GM18519 (cell line): ENCODE data around the gene XBP1.
"Not testable (repeated sequence)": the region's sequence is repeated elsewhere in the genome, so short reads cannot be mapped to it uniquely, and the experiment has no call there.

Experiments used
- ATAC-seq: cut with Tn5 transposase; IDR thresholded peaks from one replicate; pipeline ENCODE4 v1.9.1; 2021; ENCODE audit warnings: mild to moderate bottlenecking, moderate library complexity; ENCODE audit not compliant: unreplicated experiment, low FRiP score

The XBP1 gene

DNA sequence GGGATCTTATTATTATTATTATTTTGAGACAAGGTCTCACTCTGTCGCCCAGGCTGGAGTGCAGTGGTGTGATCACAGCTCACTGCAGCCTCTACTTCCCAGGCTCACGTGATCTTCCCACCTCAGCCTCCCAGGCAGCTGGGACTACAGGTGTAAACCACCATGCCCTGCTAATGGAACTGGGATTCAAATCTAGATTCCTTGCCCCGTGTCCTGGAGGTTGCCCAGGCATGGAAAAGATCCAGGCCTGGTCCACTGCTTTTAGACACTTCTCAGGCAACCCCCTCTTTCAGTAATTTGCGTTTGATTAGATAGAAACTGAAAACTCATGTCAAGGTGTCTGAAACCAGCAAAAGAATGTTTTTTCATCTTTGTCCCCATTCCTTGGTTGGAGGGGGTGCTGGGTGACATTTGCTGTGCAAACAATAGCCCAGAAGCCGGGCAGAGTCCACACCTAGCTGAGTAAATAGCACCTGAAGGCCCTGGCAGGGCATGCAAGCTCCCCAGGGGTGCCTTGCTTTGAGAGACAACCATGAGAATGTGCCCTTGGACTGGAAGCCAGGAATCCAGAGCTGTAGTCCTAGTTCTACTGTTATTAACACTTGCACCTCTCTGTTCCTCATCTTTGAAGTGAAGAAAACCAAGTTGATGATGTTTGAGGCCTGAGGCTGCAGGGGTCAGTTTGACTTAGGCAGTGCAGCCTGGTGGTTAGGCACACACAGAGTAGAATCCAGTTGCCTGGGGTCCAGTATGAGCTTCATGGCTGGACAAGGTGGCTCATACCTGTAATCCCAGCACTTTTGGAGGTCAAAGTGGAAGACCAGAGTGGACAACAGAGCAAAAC, 19.1 kb upstream of the XBP1 start:
- no peak for ATAC-seq

DNA sequence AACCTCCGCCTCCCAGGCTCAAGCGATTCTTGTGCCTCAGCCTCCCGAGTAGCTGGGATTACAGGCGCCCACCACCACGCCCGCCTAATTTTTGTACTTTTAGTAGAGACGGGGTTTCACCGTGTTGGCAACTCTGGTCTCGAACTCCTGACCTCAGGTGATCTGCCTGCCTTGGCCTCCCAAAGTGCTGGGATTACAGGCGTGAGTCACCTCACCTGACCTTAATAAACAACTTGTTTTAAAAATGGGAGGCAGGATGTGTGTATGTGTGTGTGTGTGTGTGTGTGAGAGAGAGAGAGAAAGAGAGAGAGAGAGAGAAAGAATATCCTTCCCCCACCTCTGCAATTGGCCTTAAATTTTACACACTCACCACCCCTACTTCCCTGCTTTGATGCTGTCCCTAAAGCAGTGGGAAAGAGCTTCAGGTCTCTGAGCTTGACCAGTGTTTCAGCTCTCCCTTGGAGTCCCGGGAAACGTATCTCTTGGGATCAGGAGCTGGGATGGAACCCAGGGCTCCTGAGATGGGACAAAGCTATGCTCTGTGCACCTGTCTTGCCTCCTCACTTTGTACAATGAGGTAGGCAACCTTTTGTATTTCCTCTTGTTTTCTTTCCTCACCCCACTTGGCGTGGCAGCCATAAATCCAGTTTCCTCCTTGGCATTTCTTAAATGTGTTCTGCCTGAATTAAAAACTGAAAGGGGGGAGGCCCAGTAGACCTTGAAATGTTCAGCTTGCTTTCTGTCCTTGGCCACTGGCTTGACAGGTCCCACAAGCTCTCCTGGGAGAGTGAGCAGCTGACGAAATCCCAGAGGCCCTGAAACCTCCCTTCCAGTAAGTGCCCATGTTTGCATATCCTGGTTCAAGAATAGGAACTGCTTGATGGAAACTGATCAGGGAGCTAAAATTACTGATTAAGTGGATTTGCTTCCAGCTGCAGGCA, 17.8 kb upstream of the XBP1 start:
- ATAC-seq: no peak

DNA sequence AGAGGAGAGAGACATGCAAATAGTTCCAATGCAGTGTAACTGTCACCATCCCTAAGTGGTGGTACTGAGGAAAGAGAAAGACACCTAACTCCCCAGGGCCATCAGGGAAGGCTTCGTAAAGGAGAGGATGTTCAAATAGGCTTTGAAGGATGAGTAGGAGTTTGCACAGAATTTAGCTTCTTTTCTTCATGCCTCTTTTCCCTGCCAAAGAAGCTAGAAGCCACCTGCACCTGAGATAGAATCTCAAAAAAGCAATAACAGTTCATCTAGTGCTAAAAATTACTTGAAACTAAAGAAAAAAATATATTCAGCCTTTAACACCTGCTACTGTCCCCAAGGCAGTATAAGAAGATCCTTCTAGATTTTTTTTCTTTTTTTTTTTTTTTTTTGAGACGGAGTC, 16.7 kb upstream of the XBP1 start:
- no peak for ATAC-seq

DNA sequence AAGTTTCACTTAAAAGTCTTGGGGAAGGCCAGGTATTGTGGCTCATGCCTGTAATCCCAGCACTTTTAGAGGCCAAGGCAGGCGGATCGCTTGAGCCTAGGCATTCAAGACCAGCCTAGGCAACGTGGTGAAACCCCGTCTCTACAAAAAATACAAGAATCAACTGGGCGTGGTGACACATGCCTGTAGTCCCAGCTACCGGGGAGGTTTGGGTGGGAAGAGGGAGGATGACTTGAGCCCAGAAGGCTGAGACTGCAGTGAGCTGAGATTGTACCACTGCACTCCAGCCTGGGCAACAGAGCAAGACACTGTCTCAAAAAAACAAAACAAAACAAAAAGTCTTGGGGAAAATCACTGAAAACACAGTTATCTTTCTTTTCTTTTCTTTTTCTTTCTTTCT, 15.4 kb upstream of the XBP1 start:
- no peak for ATAC-seq

DNA sequence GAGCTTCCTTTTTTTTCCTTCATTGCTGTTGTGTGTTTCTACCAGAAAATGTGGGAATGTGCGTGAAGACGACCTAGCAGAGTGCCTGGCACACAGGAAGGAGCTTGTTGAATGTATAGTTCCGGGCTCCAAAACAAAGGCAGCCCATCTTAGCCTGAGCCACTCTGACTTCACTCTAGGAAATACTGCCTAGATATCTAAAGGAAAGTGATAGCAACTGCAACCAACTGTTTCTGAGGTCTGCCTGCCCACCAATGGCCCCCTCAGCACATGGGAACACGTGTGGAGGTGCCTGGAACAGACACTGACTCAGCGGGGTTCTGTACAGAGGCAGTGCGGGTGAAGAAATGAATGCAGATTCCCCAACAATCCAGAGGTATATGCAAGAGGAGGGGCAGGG, 14.7 kb upstream of the XBP1 start:
- no peak for ATAC-seq

DNA sequence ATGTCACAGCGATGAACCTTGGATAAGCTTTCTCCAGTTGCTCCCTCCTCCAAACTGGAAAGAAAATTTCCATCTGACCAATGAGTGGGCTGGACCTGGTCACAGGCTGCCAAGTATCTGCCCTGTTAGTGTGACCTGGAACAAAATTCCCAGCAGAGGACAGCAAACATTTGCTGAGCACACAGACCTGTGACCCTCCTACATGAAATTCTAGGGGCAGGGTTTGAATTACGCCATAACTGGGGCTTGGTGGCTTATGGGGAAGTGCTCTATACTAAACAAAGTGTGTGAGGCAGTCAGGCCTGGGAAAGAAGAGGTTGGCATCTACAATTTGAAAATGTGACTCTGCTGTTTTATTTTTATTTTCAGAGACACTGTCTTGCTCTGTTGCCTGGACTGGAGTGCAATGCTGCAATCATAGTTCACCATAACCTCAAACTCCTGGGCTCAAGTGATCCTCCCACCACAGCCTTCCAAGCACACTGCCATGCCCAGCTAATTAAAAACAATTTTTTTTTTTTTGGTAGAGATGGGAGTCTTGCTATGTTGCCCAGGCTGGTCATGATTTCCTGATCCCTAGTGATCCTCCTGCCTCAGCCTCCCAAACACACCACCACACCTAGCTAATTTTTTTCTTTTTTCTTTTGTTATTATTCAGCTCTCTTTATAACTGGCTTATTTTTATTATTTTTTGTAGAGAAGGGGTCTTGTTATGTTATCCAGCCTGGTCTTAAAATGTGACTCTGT, 13.6 kb upstream of the XBP1 start:
- no peak for ATAC-seq

DNA sequence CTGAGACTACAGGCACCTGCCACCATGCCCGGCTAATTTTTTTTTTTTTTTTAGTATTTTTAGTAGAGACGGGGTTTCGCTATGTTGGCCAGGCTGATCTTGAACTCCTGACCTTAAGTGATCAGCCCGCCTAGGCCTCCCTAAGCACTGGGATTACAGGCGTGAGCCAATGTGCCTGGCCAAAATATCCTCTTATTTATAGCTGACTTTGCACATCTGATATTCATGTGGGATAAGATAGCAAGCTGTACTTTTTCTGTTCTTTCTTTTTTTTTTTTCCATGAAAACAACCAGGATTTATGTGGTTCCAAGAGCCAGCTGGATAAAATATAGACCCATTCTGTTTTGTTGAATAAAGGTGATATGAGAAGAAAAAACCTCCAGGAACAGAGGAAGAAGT, 12.1 kb upstream of the XBP1 start:
- ATAC-seq: no peak

DNA sequence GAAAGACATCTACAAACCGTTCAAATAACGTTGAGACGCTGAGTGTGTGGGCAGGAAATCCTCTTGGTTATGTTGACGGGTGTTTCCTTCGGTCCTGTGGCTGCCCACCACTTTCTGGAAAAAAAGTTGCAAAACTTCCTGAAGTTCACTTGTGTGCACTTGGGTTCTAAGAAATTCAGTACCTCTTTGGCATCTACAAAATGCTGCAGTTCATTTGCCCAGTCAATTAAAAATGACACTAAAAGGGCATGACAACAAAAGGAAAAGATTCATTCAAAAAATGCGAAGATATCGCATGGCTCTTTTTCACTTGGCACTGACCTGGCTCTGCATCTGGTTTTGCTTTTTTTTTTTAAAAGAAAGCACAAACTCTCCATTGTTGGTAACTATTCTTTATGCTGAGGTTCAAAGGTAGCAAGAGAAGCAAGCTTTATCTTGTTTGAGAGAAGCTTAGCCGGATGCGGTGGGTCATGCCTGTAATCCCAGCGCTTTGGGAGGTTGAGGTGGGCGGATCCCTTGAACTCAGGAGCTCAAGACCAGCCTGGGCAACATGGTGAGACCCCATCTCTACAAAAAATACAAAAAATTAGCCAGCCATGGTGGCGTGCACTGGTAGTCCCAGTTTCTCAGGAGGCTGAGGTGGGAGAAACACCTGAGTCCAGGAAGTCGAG, 10.6 kb upstream of the XBP1 start:
- ATAC-seq: no peak

DNA sequence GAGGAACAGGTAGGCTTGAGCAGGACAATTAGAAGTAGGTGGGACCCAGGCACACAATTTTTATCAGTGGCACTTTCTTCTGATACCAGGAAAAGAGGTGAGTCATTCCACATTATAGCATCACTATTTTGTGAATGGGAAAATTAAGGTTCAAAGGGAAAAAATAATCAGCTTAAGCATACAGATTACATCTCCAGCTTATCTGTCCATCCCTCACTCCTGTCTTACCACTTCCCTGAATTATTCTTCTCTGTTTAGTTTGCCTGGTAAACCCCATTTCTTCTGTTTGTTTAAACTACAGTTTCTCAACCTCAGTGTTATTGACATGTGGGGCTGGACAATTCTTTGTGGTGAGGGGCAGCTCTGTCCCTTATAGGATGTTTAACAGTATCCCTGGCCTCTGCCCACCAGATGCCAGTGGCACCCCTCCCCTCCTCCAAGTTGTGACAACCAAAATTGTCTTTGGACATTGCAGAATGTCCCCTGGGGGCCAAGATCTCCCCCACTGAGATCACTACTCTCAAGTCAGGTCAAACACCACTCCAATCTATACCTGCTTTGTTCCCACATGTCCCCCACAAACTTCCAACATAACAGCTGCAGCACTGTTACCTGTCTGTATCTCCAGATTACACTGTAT, 8.5 kb upstream of the XBP1 start:
- no peak for ATAC-seq

DNA sequence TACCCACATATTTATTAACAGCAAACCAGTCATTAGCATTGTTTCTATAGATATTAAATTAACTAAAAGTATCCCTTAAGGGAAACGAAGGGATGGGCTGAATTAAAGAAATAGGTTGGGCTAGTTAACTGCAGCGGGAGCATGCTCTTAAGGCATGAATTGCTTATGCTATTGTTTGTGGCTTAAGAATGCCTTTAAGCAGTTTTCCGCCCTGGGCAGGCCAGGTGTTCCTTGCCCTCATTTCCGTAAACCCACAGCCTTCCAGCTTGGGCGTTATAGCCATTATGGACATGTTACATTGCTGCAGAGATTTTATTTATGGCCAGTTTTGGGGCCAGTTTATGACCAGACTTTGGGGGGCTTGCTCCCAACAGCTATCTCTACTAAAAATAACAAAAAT, 5.1 kb upstream of the XBP1 start:
- not testable (repeated sequence) for ATAC-seq

DNA sequence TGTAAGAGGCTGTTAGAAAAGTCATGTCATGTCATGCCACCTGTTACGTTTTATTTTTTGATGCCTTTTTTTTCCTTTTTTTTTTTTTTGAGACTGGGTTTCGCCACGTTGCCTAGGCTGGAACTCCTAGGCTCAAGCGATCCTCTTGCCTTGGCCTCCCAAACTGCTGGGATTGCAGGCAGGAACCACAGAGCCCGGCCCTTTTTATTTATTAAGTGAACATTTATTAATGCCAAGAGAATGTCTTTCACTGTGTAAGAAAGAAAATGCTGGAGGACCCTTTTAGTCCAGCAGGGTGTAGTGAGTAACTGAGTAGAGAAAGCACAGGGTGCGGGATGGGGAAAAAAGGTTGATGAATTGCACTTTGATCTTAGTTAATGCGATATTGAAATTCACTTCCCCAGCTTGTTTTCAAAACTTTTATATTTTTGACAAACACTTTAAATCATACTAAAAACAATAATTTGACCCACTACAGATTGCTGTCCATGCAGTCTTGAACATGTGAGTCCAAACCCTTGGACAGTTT, 2.3 kb upstream of the XBP1 start:
- ATAC-seq: no peak

DNA sequence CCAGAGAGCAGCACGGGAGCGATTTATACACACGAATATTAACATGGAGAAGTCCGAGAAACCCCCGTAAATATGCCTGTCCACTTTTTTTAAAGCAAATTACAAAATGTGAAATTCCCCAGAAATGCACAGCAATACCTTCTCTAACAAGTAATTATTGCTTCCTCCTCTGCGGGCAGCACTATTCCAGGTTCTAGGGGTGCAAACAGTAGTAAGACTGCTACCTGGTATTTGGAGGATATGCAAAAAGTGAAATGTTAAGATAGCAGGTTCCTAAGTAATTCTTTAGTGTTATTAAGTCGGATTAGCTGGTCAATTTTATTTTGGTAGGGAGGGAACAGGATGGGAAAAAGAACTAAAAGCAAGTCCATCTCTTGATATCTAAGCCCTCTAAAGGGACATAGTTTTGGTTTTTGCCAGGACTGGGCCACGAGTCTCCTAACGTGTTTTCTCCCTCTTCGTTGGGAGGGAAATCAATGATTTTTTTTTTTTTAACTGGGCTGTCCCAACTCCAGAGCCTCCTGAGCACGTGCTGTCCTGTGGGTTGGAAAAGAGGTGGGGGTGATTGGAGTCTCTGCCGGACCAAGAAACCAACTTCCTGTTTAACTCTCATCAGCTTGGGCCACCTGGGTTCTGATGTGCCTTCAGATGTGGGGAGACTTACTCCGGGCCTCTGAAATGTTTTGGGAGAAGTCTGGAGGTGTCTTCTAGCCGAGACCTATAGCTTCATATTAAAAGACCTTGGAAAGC, 1.7 kb upstream of the XBP1 start:
- ATAC-seq: no peak

DNA sequence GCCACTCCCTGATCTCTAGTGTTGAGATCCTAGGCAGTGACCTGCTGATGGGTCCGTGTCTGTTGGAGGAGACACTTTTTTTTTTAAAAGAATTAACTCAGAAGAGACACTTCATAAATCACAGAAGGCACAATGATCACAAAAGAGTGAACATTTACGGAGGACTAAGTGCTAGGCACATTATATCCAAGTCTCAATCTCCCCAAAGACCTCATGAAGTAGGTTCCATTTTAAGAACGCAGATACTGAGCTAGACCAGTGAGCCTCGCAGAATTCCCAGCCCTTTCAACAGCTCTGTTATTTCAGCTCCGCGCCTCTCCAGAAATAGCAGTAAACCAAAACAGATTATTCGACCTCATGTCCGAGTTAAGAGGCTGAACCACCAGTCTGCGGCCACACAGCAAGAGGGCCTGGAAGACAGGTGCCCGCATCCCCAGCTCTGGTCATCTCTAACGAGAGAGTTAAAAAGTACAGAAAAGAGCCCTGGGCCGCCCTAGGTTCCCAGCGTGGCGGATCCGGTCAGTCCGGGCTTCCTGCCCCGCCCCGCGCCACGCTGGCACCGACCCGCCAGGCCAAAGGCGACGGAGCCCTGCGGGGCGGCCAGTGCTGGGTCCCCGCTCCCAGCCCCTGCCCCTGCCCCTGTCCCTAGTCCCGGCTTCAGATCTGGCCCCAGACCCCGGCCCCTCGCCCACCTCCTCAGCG, 612 bp downstream of the XBP1 start:
- ATAC-seq: no peak

DNA sequence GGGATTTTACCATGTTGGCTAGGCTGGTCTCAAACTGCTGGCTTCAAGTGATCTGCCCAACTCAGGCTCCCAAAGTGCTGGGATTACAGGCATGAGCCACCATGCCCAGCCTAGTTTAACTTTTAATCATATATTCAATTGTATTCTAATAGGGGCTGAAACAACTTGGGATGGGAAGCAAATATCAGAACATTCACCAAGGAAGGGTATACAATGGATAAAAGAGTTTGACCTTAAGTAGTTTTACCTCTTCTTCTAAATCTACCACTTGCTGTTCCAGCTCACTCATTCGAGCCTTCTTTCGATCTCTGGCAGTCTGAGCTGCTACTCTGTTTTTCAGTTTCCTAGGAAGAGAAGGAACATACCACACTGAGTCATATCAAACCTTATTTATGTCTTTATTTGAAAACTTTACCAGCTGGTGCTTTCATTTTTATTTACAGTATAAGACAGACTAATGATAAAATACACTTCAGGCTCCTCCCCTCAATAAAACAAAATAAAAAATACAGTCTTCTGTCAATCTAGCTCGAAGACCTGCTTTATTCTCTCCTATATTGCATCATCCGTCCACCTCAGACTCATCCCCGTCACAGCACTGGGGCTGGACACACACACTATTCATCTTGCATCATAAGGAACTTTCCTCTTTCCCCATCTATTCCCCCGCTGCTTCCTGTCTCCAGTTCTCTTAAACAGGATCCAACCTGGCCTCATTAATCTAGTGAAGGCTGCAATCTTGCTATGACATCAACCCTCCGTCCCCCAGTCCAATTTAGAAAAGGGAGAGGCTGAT, 1.4 kb downstream of the XBP1 start:
- ATAC-seq: no peak

DNA sequence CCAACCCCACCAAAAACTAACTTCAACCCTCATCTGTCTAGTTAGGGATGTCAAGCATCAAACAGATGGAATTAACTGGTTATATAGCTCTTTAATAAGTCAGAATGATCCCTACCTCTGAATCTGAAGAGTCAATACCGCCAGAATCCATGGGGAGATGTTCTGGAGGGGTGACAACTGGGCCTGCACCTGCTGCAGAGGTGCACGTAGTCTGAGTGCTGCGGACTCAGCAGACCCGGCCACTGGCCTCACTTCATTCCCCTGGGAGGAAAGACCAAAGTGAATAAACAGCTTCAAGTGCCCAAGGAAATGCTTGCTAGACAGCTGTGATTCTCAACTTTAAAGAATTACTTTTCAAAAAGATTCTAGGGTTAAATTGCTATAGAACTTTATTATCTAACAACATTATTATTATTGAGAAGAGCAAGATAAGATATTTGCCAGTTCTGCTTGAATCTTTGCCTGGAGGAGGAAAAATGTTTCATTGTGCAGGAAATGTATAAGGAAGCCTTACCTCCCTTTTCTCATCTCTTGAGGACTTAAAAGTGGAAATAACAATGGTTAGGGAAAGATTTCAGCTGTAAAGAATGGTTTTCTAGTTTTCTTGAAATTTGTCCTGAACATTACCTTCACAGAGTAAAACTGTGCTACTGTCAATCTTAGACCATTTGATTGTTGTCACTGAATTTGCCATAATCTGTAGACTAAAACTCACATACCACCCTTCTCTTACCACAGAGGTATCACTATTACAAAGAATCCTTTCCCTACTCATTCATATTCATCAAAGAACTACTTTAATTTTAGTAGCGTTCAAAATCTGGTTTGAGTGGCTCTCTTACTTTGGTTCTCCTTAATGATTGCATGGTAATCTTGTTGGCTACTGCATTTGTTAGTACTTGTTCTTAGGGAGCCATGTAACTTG, 4.2 kb downstream of the XBP1 start:
- no peak for ATAC-seq

DNA sequence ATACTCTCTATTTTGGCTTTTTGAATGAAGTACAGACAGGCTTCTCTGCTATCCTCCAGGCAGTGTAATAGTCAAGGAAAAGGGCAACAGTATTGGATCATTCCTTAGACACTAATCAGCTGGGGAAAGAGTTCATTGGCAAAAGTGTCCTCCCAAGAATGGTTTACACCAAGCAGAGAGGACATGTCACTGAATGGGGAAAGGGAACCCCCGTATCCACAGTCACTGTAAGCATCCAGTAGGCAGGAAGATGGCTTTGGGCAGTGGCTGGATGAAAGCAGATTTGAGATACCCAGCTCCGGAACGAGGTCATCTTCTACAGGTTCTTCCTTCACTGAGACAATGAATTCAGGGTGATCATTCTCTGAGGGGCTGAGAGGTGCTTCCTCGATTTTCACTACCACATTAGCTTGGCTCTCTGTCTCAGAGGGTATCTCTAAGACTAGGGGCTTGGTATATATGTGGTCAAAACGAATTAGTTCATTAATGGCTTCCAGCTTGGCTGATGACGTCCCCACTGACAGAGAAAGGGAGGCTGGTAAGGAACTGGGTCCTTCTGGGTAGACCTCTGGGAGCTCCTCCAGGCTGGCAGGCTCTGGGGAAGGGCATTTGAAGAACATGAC, 5.2 kb downstream of the XBP1 start:
- ATAC-seq: no peak
